ENCODE measurements around the gene VAMP1.
"Not testable (repeated sequence)": the region's sequence is repeated elsewhere in the genome, so short reads cannot be mapped to it uniquely, and the experiment has no call there.

The VAMP1 gene

DNA sequence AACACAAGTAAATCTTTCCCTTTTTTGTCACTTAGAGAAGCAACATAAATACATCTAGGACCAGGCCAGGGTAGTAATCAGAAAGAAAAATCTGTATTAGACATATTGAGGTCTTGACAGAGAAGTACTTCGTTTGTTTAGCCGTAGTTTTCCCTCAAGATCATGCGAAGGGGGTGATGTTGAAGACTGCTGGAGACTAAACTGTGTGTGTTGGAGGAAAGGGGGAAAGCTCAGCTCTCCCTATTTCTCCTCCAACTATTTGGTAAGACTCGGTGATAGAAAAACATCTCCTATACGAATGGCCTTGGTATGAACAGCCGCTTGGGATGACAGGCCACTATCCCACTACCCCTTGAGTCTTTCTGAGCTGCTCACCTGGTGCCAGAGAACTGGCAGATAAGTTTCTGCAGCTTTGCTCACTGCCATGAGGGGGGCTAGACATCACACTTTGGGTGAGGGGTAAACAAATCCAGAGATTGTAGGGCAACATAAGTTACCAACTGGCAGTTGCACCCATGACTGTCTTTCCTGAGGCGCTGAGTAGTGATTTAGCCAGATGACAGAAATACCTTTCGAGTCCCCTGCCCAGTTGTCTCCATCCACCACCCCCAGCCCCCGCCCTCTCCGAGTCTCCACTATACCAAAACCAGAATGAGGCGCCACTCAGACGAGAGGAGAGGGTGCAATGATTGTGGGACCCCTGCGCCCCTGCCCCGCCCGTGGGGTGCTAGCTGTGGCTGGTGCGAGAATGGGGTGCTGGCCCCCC is 685 bp downstream of the VAMP1 start:
- Histone ChIP-seq H3K4me3 (ENCODE audit: insufficient read depth, low read depth, low read length, poor library complexity, severe bottlenecking) (peak overlapping the region; percentile 84), H3K27me3 (replicated peaks; ENCODE audit: control insufficient read depth, insufficient read depth, low read length, poor library complexity, severe bottlenecking) (no peaks in the 10 kb centered on the region), H3K9me3 (ENCODE audit: control insufficient read depth, low read length) (no peaks in the 10 kb centered on the region), H3K4me1 (ENCODE audit: control insufficient read depth, insufficient read depth, low read length, poor library complexity, severe bottlenecking) (peaks cover 21% of the 10 kb centered on the region), H3K36me3 (ENCODE audit: control insufficient read depth, insufficient read depth, low read length) (peaks cover 16% of the 10 kb centered on the region), H3K27ac (ENCODE audit: insufficient read depth, low read length, poor library complexity, severe bottlenecking) (peak overlapping the region; percentile 76)
- no peak for DNase-seq

DNA sequence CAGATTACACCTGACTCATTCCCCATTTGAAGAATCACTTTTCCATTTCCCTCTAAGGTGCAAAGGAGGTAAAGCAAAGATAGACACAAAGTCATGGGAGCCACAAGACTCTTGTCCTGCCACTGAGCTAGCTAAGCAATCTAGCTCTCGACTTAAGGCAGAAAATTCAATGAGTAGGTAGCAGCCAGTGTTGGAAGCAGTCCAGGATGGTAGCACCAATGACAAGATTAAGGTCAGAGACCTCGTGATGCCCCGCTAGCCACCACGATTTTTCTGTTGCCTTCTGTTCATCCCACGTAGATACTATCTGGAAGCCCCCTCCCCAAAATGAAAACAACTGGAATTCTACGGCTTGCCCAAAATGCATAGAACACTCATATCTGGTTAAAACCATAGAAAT is 1.4 kb downstream of the VAMP1 start:
- H3K36me3 ChIP-seq (ENCODE audit: control insufficient read depth, insufficient read depth, low read length), result peaks cover 20% of the 10 kb centered on the region
- peaks cover 28% of the 10 kb centered on the region for H3K4me1 ChIP-seq (ENCODE audit: control insufficient read depth, insufficient read depth, low read length, poor library complexity, severe bottlenecking)
- H3K27me3 ChIP-seq (replicated peaks; ENCODE audit: control insufficient read depth, insufficient read depth, low read length, poor library complexity, severe bottlenecking), result no peaks in the 10 kb centered on the region
- H3K4me3 ChIP-seq (ENCODE audit: insufficient read depth, low read depth, low read length, poor library complexity, severe bottlenecking), result peak overlapping the region; percentile 84
- peak overlapping the region; percentile 76 for H3K27ac ChIP-seq (ENCODE audit: insufficient read depth, low read length, poor library complexity, severe bottlenecking)
- H3K9me3 ChIP-seq (ENCODE audit: control insufficient read depth, low read length), result no peaks in the 10 kb centered on the region
- DNase-seq, result no peak

DNA sequence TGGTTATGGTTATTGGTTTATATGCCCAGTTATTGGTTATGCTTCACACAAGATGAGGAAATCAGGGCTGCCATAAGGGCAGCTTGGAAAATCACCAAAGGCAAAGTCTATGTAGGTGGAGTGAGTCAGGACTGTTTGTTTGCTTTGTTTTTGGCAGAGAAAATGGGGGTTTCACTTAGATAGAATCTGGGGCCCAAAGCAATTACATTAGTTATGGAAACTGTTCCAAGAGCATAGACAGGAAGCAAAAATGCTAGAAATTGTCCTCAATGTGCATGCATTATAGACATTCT is 2.2 kb downstream of the VAMP1 start:
- no peaks in the 10 kb centered on the region for H3K9me3 ChIP-seq (ENCODE audit: control insufficient read depth, low read length)
- peak overlapping the region; percentile 12 for H3K27ac ChIP-seq (ENCODE audit: insufficient read depth, low read length, poor library complexity, severe bottlenecking)
- no peaks in the 10 kb centered on the region for H3K27me3 ChIP-seq (replicated peaks; ENCODE audit: control insufficient read depth, insufficient read depth, low read length, poor library complexity, severe bottlenecking)
- H3K36me3 ChIP-seq (ENCODE audit: control insufficient read depth, insufficient read depth, low read length), result peaks cover 20% of the 10 kb centered on the region
- H3K4me3 ChIP-seq (ENCODE audit: insufficient read depth, low read depth, low read length, poor library complexity, severe bottlenecking), result peak overlapping the region; percentile 19
- H3K4me1 ChIP-seq (ENCODE audit: control insufficient read depth, insufficient read depth, low read length, poor library complexity, severe bottlenecking), result peaks cover 37% of the 10 kb centered on the region
- no peak for DNase-seq

DNA sequence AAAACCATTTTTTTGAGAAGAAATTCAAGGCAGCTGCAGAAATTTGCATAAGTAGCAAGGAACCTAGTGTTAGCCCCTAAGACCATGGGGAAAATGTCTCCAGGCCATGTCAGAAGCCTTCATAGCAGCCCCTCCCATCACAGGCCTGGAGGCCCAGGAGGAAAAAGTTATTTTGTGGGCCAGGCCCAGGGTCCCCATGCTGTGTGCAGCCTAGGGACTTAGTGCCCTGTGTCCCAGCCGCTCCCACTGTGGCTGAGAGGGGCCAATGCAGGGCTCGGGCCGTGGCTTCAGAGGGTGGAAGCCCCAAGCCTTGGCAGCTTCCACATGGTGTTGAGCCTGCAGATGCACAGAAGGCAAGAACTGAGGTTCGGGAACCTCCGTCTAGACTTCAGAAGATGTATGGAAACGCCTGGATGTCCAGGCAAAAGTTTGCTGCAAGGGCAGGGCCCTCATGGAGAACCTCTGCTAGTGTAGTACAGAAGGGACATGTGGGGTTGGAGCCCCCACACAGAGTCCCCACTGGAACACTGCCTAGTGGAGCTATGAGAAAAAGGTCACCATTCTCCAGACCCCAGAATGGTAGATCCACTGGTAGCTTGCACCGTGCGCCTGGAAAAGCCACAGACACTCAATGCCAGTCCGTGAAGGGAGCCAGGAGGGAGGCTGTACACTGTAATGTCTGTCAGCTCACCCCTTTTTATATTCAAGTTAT is 2.8 kb downstream of the VAMP1 start:
- H3K27me3 ChIP-seq (replicated peaks; ENCODE audit: control insufficient read depth, insufficient read depth, low read length, poor library complexity, severe bottlenecking); DNase-seq; H3K9me3 ChIP-seq (ENCODE audit: control insufficient read depth, low read length); H3K4me3 ChIP-seq (ENCODE audit: insufficient read depth, low read depth, low read length, poor library complexity, severe bottlenecking): not testable (repeated sequence)
- Histone ChIP-seq H3K4me1 (ENCODE audit: control insufficient read depth, insufficient read depth, low read length, poor library complexity, severe bottlenecking) (peaks cover 42% of the 10 kb centered on the region), H3K27ac (ENCODE audit: insufficient read depth, low read length, poor library complexity, severe bottlenecking) (peak overlapping the region; percentile 12), H3K36me3 (ENCODE audit: control insufficient read depth, insufficient read depth, low read length) (peaks cover 20% of the 10 kb centered on the region)

DNA sequence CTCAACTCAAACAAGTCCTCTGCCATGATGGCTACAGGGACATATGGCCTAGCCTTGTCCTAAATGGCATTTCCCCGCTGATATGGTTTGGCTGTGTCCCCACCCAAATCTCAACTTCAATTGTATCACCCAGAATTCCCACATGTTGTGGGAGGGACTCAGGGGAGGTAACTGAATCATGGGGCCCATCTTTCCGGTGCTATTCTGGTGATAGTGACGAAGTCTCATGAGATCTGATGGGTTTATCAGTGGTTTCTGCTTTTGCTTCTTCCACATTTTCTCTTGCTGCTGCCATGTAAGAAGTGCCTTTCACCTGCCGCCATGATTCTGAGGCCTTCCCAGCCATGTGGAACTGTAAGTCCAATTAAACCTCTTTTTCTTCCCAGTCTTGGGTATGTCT is 3.7 kb downstream of the VAMP1 start:
- Histone ChIP-seq H3K36me3 (ENCODE audit: control insufficient read depth, insufficient read depth, low read length) (peaks cover 20% of the 10 kb centered on the region), H3K4me1 (ENCODE audit: control insufficient read depth, insufficient read depth, low read length, poor library complexity, severe bottlenecking) (peaks cover 51% of the 10 kb centered on the region)
- DNase-seq; H3K9me3 ChIP-seq (ENCODE audit: control insufficient read depth, low read length); H3K4me3 ChIP-seq (ENCODE audit: insufficient read depth, low read depth, low read length, poor library complexity, severe bottlenecking); H3K27me3 ChIP-seq (replicated peaks; ENCODE audit: control insufficient read depth, insufficient read depth, low read length, poor library complexity, severe bottlenecking); H3K27ac ChIP-seq (ENCODE audit: insufficient read depth, low read length, poor library complexity, severe bottlenecking): not testable (repeated sequence)

DNA sequence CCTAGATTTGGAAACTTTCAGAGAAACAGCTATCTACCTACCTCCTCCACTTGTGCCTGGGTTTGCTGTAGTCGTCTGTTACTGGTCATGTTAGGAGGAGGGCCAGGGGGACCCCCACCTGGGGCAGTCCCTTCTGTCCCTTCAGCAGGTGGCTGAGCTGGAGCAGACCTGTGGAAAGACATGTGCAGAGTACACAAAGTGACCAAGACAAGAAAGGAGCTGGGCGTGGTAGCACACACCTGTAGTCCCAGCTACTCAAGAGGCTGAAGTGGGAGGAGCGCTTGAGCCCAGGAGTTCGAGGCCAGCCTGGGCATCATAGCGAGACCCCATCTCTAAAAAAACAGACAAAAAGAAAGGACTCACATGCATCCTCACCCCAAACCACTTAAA is 4.3 kb downstream of the VAMP1 start:
- Histone ChIP-seq H3K36me3 (ENCODE audit: control insufficient read depth, insufficient read depth, low read length) (peaks cover 20% of the 10 kb centered on the region), H3K27me3 (replicated peaks; ENCODE audit: control insufficient read depth, insufficient read depth, low read length, poor library complexity, severe bottlenecking) (no peaks in the 10 kb centered on the region), H3K4me1 (ENCODE audit: control insufficient read depth, insufficient read depth, low read length, poor library complexity, severe bottlenecking) (peaks cover 57% of the 10 kb centered on the region), H3K4me3 (ENCODE audit: insufficient read depth, low read depth, low read length, poor library complexity, severe bottlenecking) (no peak overlapping the region), H3K9me3 (ENCODE audit: control insufficient read depth, low read length) (no peaks in the 10 kb centered on the region), H3K27ac (ENCODE audit: insufficient read depth, low read length, poor library complexity, severe bottlenecking) (peak overlapping the region; percentile 50)
- DNase-seq, result no peak

DNA sequence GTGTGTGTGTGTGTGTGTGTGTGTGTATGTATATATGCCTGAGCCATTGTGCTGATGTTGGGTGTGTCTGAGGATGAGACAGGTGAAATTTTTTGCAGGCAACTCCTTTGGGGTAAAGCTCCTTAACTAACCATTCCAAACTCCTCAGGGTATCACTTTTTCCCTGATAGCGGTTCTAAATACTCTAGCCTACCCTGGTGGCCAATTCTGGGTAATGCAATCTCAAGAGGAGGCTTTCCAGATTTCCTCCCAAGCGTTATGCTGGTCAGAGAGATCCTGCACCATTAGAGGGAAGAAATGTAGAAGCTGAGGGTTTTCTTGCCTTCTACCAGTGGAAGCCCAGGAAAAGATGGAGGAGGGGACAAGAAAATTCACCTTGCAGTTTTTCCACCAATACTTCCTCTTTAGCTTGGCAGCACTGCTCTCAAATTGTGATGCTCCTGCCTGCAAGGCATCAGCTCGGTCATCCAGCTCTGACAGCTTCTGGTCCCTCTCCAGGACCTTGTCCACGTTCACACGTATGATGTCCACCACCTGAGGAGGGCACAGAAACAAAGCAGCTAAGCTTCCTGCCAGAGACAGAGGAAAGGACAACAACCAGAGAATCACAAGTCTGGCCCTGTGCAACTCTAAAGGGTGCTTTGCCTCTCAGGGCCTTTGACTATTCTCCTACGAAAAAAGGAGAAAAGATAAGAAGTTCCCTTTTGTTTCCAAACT is 4.9 kb downstream of the VAMP1 start:
- H3K9me3 ChIP-seq (ENCODE audit: control insufficient read depth, low read length), result no peaks in the 10 kb centered on the region
- H3K27me3 ChIP-seq (replicated peaks; ENCODE audit: control insufficient read depth, insufficient read depth, low read length, poor library complexity, severe bottlenecking), result no peaks in the 10 kb centered on the region
- H3K4me1 ChIP-seq (ENCODE audit: control insufficient read depth, insufficient read depth, low read length, poor library complexity, severe bottlenecking), result peaks cover 63% of the 10 kb centered on the region
- peak overlapping the region; percentile 50 for H3K27ac ChIP-seq (ENCODE audit: insufficient read depth, low read length, poor library complexity, severe bottlenecking)
- DNase-seq, result peak in 1 of 3 donors; percentile 41
- H3K4me3 ChIP-seq (ENCODE audit: insufficient read depth, low read depth, low read length, poor library complexity, severe bottlenecking), result no peak overlapping the region
- H3K36me3 ChIP-seq (ENCODE audit: control insufficient read depth, insufficient read depth, low read length), result peaks cover 20% of the 10 kb centered on the region

DNA sequence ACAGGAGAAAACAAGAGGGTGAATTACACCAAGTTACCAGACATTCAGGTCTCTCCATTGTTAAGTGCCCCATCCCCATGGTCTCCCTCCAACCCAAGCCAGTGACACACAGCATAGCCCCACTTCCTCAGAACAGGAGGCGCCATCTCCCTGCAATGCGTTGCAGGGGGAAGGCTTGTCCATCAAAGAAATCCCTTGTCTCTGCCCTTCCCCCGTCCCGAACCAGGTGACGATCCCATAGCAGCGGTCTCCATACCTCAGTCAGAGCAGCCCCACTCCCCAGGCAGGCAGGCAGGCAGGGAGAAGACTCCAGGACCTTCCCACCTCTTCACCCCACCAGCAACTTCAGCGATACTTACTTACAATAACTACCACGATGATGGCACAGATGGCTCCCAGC is 5.9 kb downstream of the VAMP1 start:
- peak overlapping the region; percentile 86 for H3K27ac ChIP-seq (ENCODE audit: insufficient read depth, low read length, poor library complexity, severe bottlenecking)
- H3K9me3 ChIP-seq (ENCODE audit: control insufficient read depth, low read length), result no peaks in the 10 kb centered on the region
- peaks cover 20% of the 10 kb centered on the region for H3K36me3 ChIP-seq (ENCODE audit: control insufficient read depth, insufficient read depth, low read length)
- H3K27me3 ChIP-seq (replicated peaks; ENCODE audit: control insufficient read depth, insufficient read depth, low read length, poor library complexity, severe bottlenecking), result no peaks in the 10 kb centered on the region
- no peak overlapping the region for H3K4me3 ChIP-seq (ENCODE audit: insufficient read depth, low read depth, low read length, poor library complexity, severe bottlenecking)
- H3K4me1 ChIP-seq (ENCODE audit: control insufficient read depth, insufficient read depth, low read length, poor library complexity, severe bottlenecking), result peaks cover 72% of the 10 kb centered on the region
- no peak for DNase-seq

DNA sequence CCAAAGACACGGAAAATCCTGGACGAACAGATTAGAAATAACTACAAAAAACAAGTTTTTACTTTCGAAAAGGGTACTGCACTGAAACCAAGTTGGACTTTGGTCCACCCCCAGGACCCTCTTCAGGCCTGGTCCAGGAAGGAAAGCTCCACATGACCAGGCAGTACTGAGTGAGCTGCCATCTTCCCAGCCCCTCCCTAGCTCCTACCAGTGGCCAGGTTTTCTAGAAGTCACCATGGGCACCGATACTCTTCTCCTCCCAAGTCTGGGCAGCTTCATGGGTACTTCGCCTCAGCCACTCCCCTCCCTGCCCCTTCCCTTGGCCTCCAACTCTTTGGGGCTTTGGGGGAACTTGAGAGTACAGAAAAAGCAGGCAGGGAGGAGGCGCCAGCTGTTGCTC is 6.6 kb downstream of the VAMP1 start:
- Histone ChIP-seq H3K4me1 (ENCODE audit: control insufficient read depth, insufficient read depth, low read length, poor library complexity, severe bottlenecking) (peaks cover 67% of the 10 kb centered on the region), H3K9me3 (ENCODE audit: control insufficient read depth, low read length) (no peaks in the 10 kb centered on the region), H3K36me3 (ENCODE audit: control insufficient read depth, insufficient read depth, low read length) (peaks cover 26% of the 10 kb centered on the region), H3K27ac (ENCODE audit: insufficient read depth, low read length, poor library complexity, severe bottlenecking) (peak overlapping the region; percentile 86), H3K4me3 (ENCODE audit: insufficient read depth, low read depth, low read length, poor library complexity, severe bottlenecking) (no peak overlapping the region), H3K27me3 (replicated peaks; ENCODE audit: control insufficient read depth, insufficient read depth, low read length, poor library complexity, severe bottlenecking) (no peaks in the 10 kb centered on the region)
- DNase-seq, result no peak

DNA sequence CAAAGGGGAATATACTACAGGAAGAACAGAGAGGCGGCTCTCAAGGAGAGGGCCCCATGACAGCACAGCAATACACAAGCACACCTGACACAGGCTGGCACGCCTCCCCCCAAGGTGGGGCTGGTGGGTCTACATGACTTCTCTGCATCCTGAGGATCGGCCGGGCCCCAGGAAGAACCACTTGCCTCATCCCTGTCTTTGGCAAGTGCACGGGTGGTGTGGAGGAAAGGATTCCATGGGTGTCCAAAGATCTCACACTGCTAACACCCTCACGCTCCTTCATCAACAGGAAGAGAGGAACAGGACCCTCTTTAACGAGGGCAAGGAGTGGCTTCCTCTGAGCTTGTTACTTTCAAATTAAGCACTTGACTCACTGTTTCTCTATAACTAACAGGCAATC is 7.3 kb downstream of the VAMP1 start:
- Histone ChIP-seq H3K4me3 (ENCODE audit: insufficient read depth, low read depth, low read length, poor library complexity, severe bottlenecking) (peak overlapping the region; percentile 0), H3K27me3 (replicated peaks; ENCODE audit: control insufficient read depth, insufficient read depth, low read length, poor library complexity, severe bottlenecking) (no peaks in the 10 kb centered on the region), H3K9me3 (ENCODE audit: control insufficient read depth, low read length) (no peaks in the 10 kb centered on the region), H3K4me1 (ENCODE audit: control insufficient read depth, insufficient read depth, low read length, poor library complexity, severe bottlenecking) (peaks cover 61% of the 10 kb centered on the region), H3K36me3 (ENCODE audit: control insufficient read depth, insufficient read depth, low read length) (peaks cover 33% of the 10 kb centered on the region), H3K27ac (ENCODE audit: insufficient read depth, low read length, poor library complexity, severe bottlenecking) (peak overlapping the region; percentile 86)
- no peak for DNase-seq

Data from effector memory CD4-positive, alpha-beta T cell (primary cell).